Calu3 (cell line): Measurements from ENCODE around the gene DAAM2. TPM values are rescaled to one million over a fixed set of nuclear protein-coding genes. Genes with fewer than 3 reads are reported as not detected.

Experiments
- BruUV-seq: library from RNA; stranded (reverse); fragments of 400-500 nt; replicated peaks from 2 replicates; lab custom pipeline; 2021; lab: Mats Ljungman, UMichigan
- CTCF ChIA-PET: fragments of 300-600 bp; sonication (Branson Sonifier 250); formaldehyde crosslinking; loops from one replicate; lab custom pipeline; 2022; ENCODE audit warnings: antibody characterized with exemption; lab: Charles Lee
- DNase-seq: peaks from one replicate; pipeline ENCODE4 v3.0.0; 2022
- H3K27ac Mint-ChIP-seq: one replicate; pipeline ENCODE4 v1.8.0; 2022; ENCODE audit warnings: mixed read lengths; ENCODE audit not compliant: unreplicated experiment
- H3K27me3 Mint-ChIP-seq: one replicate; pipeline ENCODE4 v1.8.0; 2022; ENCODE audit warnings: mixed read lengths; ENCODE audit not compliant: unreplicated experiment
- H3K36me3 Mint-ChIP-seq: one replicate; pipeline ENCODE4 v1.8.0; 2022; ENCODE audit warnings: mild to moderate bottlenecking, moderate library complexity, mixed read lengths; ENCODE audit not compliant: insufficient read depth, unreplicated experiment
- H3K4me1 Mint-ChIP-seq: one replicate; pipeline ENCODE4 v1.8.0; 2022; ENCODE audit warnings: mild to moderate bottlenecking, low read depth, mixed read lengths; ENCODE audit not compliant: unreplicated experiment
- H3K4me3 Mint-ChIP-seq: one replicate; pipeline ENCODE4 v1.8.0; 2022; ENCODE audit warnings: mild to moderate bottlenecking, low read depth, moderate library complexity, mixed read lengths; ENCODE audit not compliant: unreplicated experiment
- H3K9me3 Mint-ChIP-seq: one replicate; pipeline ENCODE4 v1.8.0; 2022; ENCODE audit warnings: low read depth, mixed read lengths; ENCODE audit not compliant: unreplicated experiment
- CTCF ChIP-seq: fragments of 200-600 bp; IDR thresholded peaks from one replicate; pipeline ENCODE4 v1.8.0; 2022; ENCODE audit warnings: antibody characterized with exemption; ENCODE audit not compliant: unreplicated experiment
- intact Hi-C: fragments of 100-400 bp; cut with micrococcal nuclease; formaldehyde crosslinking; loops from one replicate; pipeline ENCODE4 v1.10.0; 2022; ENCODE audit not compliant: unreplicated experiment
- total RNA-seq: library from RNA; stranded (reverse); gene quantifications from 2 replicates; pipeline ENCODE4 v1.2.3, GENCODE V29; 2022

Gene DAAM2
- total RNA-seq, 1 experiment from 2014 or later: not detected

- CTCF ChIA-PET: no interaction called here
- no peak for TF ChIP-seq CTCF
- Mint-ChIP-seq H3K27ac (no peak overlapping the region), H3K9me3 (peaks cover 2% of the 10 kb centered on the region), H3K36me3 (no peaks in the 10 kb centered on the region), H3K4me3 (no peak overlapping the region), H3K27me3 (no peaks in the 10 kb centered on the region), H3K4me1 (no peaks in the 10 kb centered on the region)
- no peak for DNase-seq
- intact Hi-C loops: no loop called here
- BruUV-seq: no TSS peak
These were observed 118.6 kb downstream of the DAAM2 start for GRCh38 chr6:39910744-39911143.

GRCh38 chr6:39911513-39912125 is 119.4 kb downstream of the DAAM2 start:
- no TSS peak for BruUV-seq
- Mint-ChIP-seq H3K9me3 (peaks cover 2% of the 10 kb centered on the region), H3K27ac (no peak overlapping the region), H3K27me3 (no peaks in the 10 kb centered on the region), H3K4me3 (no peak overlapping the region), H3K36me3 (no peaks in the 10 kb centered on the region), H3K4me1 (no peaks in the 10 kb centered on the region)
- CTCF ChIA-PET: interaction anchor here (0.8 kb wide), 1 partner anchor 1082 kb away, joined by 4 read pairs; no protein-coding TSS in a partner anchor
- no peak for TF ChIP-seq CTCF
- intact Hi-C loops: no loop called here
- DNase-seq: no peak

- no peak for DNase-seq
- Mint-ChIP-seq H3K4me1 (no peaks in the 10 kb centered on the region), H3K4me3 (no peak overlapping the region), H3K9me3 (peaks cover 4% of the 10 kb centered on the region), H3K27ac (no peak overlapping the region), H3K36me3 (no peaks in the 10 kb centered on the region), H3K27me3 (no peaks in the 10 kb centered on the region)
- no peak for TF ChIP-seq CTCF
- no TSS peak for BruUV-seq
- CTCF ChIA-PET: interaction anchor here (0.8 kb wide), 1 partner anchor 478 kb away, joined by 3 read pairs; no protein-coding TSS in a partner anchor
- intact Hi-C loops: no loop called here
These were observed 120.3 kb downstream of the DAAM2 start for GRCh38 chr6:39912446-39912845.

- TF ChIP-seq CTCF: no peak
- intact Hi-C loops: no loop called here
- Mint-ChIP-seq H3K9me3 (peaks cover 4% of the 10 kb centered on the region), H3K36me3 (no peaks in the 10 kb centered on the region), H3K4me1 (no peaks in the 10 kb centered on the region), H3K27me3 (no peaks in the 10 kb centered on the region), H3K4me3 (no peak overlapping the region), H3K27ac (no peak overlapping the region)
- BruUV-seq: no TSS peak
- CTCF ChIA-PET: interaction anchor here (0.6 to 0.8 kb wide), 2 partner anchors 477 to 525 kb away, joined by 3 read pairs; no protein-coding TSS in a partner anchor
- DNase-seq: no peak
These were observed 121.3 kb downstream of the DAAM2 start for GRCh38 chr6:39913391-39913916.
